DND-41 (cell line): ENCODE data around the gene TRERF1.

Source experiments
- ATAC-seq: fragments of 200-7000 bp; cut with Tn5 transposase; 3 replicates; pipeline ENCODE4 v1.9.1; 2021; ENCODE audit warnings: low read depth; ENCODE audit not compliant: insufficient read depth
- DNase-seq: peaks from one replicate; pipeline ENCODE4 v3.0.0-alpha.2; 2020
- H2AFZ ChIP-seq: 2 replicates; pipeline ENCODE4 v1.6.0; 2012; ENCODE audit warnings: low read depth, low read length
- H3K27ac ChIP-seq: 2 replicates; pipeline ENCODE4 v1.5.1; 2012; ENCODE audit warnings: low read length, inconsistent platforms
- H3K27me3 ChIP-seq: fragments of 200-600 bp; sonication (generic); 2 replicates; pipeline ENCODE4 v1.6.0; 2012; ENCODE audit warnings: low read length, mild to moderate bottlenecking, inconsistent platforms; ENCODE audit not compliant: insufficient read depth, poor library complexity
- H3K36me3 ChIP-seq: 2 replicates; pipeline ENCODE4 v1.5.1; 2012; ENCODE audit warnings: low read length, inconsistent platforms; ENCODE audit not compliant: insufficient read depth
- H3K4me1 ChIP-seq: 2 replicates; pipeline ENCODE4 v1.5.1; 2012; ENCODE audit warnings: mild to moderate bottlenecking, low read length; ENCODE audit not compliant: insufficient read depth
- H3K4me2 ChIP-seq: 2 replicates; pipeline ENCODE4 v1.6.0; 2012; ENCODE audit warnings: mild to moderate bottlenecking, moderate library complexity, low read length, inconsistent platforms; ENCODE audit not compliant: insufficient read depth
- H3K4me3 ChIP-seq, 2 experiments: fragments of 200-600 bp in 1 of 2; shearing (Covaris generic) in 1 of 2; 2 replicates each; pipeline ENCODE4 v1.5.1; 2012 to 2016; ENCODE audit warnings: inconsistent platforms in 2 of 2, low read length in 2 of 2, mild to moderate bottlenecking in 2 of 2, low read depth in 1 of 2, moderate library complexity in 1 of 2
- H3K79me2 ChIP-seq: 2 replicates; pipeline ENCODE4 v1.6.0; 2012; ENCODE audit warnings: low read length, inconsistent platforms; ENCODE audit not compliant: insufficient read depth
- H3K9ac ChIP-seq: 2 replicates; pipeline ENCODE4 v1.6.0; 2012; ENCODE audit warnings: low read depth, mild to moderate bottlenecking, inconsistent platforms, low read length, moderate library complexity
- H3K9me3 ChIP-seq: 2 replicates; pipeline ENCODE4 v1.5.1; 2012; ENCODE audit warnings: low read length, moderate library complexity, mild to moderate bottlenecking, inconsistent platforms; ENCODE audit not compliant: insufficient read depth, severe bottlenecking
- H4K20me1 ChIP-seq: 2 replicates; pipeline ENCODE4 v1.6.0; 2012; ENCODE audit warnings: low read length; ENCODE audit not compliant: insufficient read depth
- EZH2 ChIP-seq: IDR thresholded peaks from 3 replicates; pipeline ENCODE4 v1.6.1; 2012; ENCODE audit warnings: borderline replicate concordance, low read depth, mild to moderate bottlenecking, moderate library complexity, low read length, inconsistent platforms; ENCODE audit not compliant: severe bottlenecking
- TF ChIP-seq, protein P1 (sequence below): IDR thresholded peaks from 2 replicates; pipeline ENCODE4 v1.5.1; 2012; ENCODE audit warnings: borderline replicate concordance, low read length, moderate library complexity, mild to moderate bottlenecking; ENCODE audit not compliant: poor library complexity, severe bottlenecking; ENCODE audit errors: extremely low read depth

Gene TRERF1

DNA sequence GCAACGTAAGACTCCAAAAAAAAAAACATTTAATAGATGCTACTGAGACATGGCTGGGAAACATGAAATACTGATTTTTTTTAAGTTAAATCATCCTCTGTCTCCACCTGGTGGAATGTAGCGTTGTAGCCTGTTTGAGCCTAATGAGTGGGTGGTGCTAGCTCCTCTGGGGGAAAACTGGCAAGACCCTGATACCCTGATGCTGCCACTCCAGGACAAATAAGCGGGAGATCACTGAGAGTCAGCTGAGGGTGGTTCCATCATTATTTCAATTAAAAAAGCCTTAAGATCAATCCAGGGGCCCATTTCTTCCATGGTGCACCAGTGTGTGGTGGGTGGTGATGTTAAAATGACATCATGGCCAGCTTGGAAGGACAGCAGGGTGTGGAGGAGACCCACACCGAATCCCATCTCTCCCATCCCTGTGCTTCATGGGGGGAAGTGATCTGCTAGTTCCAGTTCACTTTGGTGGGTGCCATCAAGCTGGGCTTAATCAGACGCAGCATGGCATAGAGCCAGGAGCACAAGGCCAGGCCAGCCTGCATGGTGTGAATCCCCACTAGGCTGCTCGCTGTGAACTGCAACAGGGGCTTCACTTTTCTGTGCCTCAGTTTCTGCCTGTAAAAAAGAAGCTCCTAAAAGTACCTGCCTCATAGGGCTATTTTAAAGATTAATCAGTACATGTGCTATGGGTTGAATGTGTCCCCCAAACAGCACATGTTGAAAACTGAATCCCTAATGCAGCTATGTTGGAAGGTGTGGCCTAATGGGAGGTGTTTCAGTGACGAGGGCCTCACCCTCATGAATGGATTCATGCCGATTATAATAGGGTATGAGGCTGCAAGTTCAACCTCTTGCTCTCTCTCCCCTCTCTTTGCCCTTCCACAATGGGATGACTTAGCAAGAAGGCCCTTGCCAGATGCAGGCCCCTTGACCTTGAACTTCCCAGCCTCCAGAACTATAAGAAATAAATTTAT is 221.1 kb downstream of the TRERF1 start:
- Histone ChIP-seq H3K9me3 (no peaks in the 10 kb centered on the region), H3K4me2 (no peak overlapping the region), H3K79me2 (no peaks in the 10 kb centered on the region), H3K9ac (no peak overlapping the region), H3K27me3 (no peaks in the 10 kb centered on the region), H3K27ac (no peak overlapping the region), H2AFZ (no peak overlapping the region), H3K36me3 (peaks cover 9% of the 10 kb centered on the region), H3K4me1 (no peaks in the 10 kb centered on the region), H4K20me1 (no peaks in the 10 kb centered on the region), H3K4me3 (no peak overlapping the region)
- TF ChIP-seq EZH2: no peak
- TF ChIP-seq, protein P1, sequence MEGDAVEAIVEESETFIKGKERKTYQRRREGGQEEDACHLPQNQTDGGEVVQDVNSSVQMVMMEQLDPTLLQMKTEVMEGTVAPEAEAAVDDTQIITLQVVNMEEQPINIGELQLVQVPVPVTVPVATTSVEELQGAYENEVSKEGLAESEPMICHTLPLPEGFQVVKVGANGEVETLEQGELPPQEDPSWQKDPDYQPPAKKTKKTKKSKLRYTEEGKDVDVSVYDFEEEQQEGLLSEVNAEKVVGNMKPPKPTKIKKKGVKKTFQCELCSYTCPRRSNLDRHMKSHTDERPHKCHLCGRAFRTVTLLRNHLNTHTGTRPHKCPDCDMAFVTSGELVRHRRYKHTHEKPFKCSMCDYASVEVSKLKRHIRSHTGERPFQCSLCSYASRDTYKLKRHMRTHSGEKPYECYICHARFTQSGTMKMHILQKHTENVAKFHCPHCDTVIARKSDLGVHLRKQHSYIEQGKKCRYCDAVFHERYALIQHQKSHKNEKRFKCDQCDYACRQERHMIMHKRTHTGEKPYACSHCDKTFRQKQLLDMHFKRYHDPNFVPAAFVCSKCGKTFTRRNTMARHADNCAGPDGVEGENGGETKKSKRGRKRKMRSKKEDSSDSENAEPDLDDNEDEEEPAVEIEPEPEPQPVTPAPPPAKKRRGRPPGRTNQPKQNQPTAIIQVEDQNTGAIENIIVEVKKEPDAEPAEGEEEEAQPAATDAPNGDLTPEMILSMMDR: peak; percentile 52
- DNase-seq (no peak), ATAC-seq (peak; percentile 59; the same call in 2 of the 3 replicates)

DNA sequence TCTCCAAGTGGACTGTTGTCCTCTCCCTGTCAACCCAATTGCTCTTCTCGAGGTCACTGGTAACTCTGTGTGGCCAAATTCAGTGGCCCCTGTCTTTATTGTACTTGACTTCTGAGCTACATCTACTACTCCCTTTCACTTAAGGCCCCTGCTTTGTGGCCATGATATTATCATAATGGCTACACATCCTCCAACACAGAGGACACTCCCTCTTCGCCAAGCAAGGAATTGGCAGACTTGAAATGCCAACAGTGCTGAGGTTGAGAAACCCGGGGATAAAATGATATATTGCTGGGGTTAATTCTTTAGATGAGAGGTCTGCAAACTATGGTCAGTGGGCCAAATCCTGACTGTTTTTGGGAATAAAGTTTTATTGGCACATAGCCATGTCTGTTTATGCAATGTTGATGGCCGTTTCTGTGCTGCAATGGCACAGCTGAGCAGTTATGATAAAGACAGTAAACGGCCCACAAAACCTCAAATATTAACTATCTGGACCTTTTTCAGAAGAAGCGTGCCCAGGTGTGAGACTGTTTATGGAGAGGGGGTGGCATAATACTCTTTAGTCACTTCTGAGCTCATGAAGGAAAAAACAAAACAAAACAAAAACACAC is 222.1 kb downstream of the TRERF1 start:
- H3K36me3 ChIP-seq: peaks cover 9% of the 10 kb centered on the region
- ATAC-seq (no peak), DNase-seq (no peak)
- no peak overlapping the region for H3K4me3 ChIP-seq
- H3K4me1 ChIP-seq: no peaks in the 10 kb centered on the region
- H3K79me2 ChIP-seq: no peaks in the 10 kb centered on the region
- H3K27ac ChIP-seq: no peak overlapping the region
- H3K27me3 ChIP-seq: no peaks in the 10 kb centered on the region
- H3K9me3 ChIP-seq: no peaks in the 10 kb centered on the region
- TF ChIP-seq EZH2: no peak
- TF ChIP-seq, protein P1: no peak
- H4K20me1 ChIP-seq: no peaks in the 10 kb centered on the region
- H2AFZ ChIP-seq: no peak overlapping the region
- H3K4me2 ChIP-seq: no peak overlapping the region
- no peak overlapping the region for H3K9ac ChIP-seq

DNA sequence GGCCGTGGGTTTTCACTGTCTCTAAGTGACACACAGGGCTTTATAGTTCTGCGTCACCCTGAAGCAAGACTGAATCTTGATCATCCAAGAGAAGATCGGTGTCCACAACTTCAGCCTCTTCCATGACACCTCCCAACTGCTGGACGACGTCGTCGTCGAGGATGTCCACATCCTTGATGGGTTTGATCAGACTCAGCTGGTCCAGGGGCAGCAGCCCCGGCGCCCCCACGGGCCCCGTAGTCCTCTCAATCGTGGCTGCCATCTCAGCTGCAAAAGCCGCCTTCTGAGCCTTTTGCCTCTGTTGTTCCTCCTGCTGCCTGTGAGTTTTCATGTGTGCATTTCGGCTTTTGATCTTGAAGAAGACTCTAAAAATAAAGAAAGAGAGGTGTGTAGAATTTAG is 223.4 kb downstream of the TRERF1 start:
- Histone ChIP-seq H3K27ac (no peak overlapping the region), H2AFZ (no peak overlapping the region), H3K27me3 (no peaks in the 10 kb centered on the region), H3K9me3 (no peaks in the 10 kb centered on the region), H3K4me2 (no peak overlapping the region), H4K20me1 (no peaks in the 10 kb centered on the region), H3K36me3 (peaks cover 9% of the 10 kb centered on the region), H3K9ac (no peak overlapping the region), H3K79me2 (no peaks in the 10 kb centered on the region), H3K4me1 (no peaks in the 10 kb centered on the region), H3K4me3 (no peak overlapping the region)
- ATAC-seq (no peak), DNase-seq (no peak)
- no peak for TF ChIP-seq EZH2
- TF ChIP-seq, protein P1: no peak
